GM12878 (cell line): ENCODE results near the gene ZNF180. TPM values are rescaled to one million over a fixed set of nuclear protein-coding genes. Genes with fewer than 3 reads are reported as not detected.

Source experiments
- ATAC-seq: fragments of 200-7000 bp; cut with Tn5 transposase; 3 replicates; pipeline ENCODE4 v1.9.1; 2020; ENCODE audit warnings: mild to moderate bottlenecking, moderate library complexity
- BruUV-seq: library from RNA; stranded (reverse); fragments of 400-500 nt; replicated peaks from 2 replicates; lab custom pipeline; 2021; lab: Mats Ljungman, UMichigan
- CTCF ChIA-PET: fragments of 300-600 bp; sonication (Branson Sonifier 250); formaldehyde crosslinking; extraction: SDS; loops from one replicate; lab custom pipeline; 2021; ENCODE audit warnings: inconsistent platforms; lab: Yijun Ruan, JAX
- POLR2A ChIA-PET: fragments of 350-600 bp; formaldehyde crosslinking; extraction: SDS; loops from one replicate; lab custom pipeline; 2021; ENCODE audit warnings: inconsistent platforms; lab: Charles Lee
- RAD21 ChIA-PET: fragments of 300-600 bp; sonication (Branson Sonifier 250); formaldehyde crosslinking; loops from one replicate; lab custom pipeline; 2023; ENCODE audit warnings: antibody characterized with exemption; ENCODE audit not compliant: unreplicated experiment; lab: Charles Lee
- SMC1A ChIA-PET: fragments of 300-600 bp; sonication (Branson Sonifier 250); formaldehyde crosslinking; loops from one replicate; lab custom pipeline; 2023; ENCODE audit not compliant: unreplicated experiment, uncharacterized antibody; lab: Charles Lee
- DNase-seq: peaks from one replicate; pipeline ENCODE4 v3.0.0-alpha.2; 2011; ENCODE audit warnings: low read depth, low spot score
- FAIRE-seq: peaks from 3 replicates; lab custom pipeline; 2011; peaks lifted over from hg19 to GRCh38; lab: Jason Lieb, UNC
- H2AFZ ChIP-seq: 2 replicates; pipeline ENCODE4 v1.6.0; 2011; ENCODE audit warnings: low read depth, low read length, control low read depth; ENCODE audit not compliant: control insufficient read depth
- H3K27ac ChIP-seq: 2 replicates; pipeline ENCODE4 v1.5.1; 2011; ENCODE audit warnings: control low read depth; ENCODE audit not compliant: control insufficient read depth, insufficient read depth
- H3K27me3 ChIP-seq, 2 experiments: replicated peaks in 1 of 2; 2 replicates each; pipeline versions ENCODE4 v1.6.0 to v1.6.1; 2011; ENCODE audit warnings: low read length in 1 of 2; ENCODE audit not compliant: control insufficient read depth in 2 of 2, insufficient read depth in 2 of 2
- H3K36me3 ChIP-seq, 2 experiments: 2 replicates each; pipeline ENCODE4 v1.5.1; 2011; ENCODE audit warnings: low read length in 1 of 2; ENCODE audit not compliant: control insufficient read depth in 2 of 2, insufficient read depth in 2 of 2
- H3K4me1 ChIP-seq: 2 replicates; pipeline ENCODE4 v1.6.1; 2011; ENCODE audit warnings: mild to moderate bottlenecking, low read length, moderate library complexity, mixed read lengths; ENCODE audit not compliant: control insufficient read depth, insufficient read depth
- H3K4me2 ChIP-seq: 2 replicates; pipeline ENCODE4 v1.6.0; 2011; ENCODE audit warnings: control low read depth; ENCODE audit not compliant: control insufficient read depth, insufficient read depth
- H3K4me3 ChIP-seq: fragments of 200-600 bp; sonication (generic); 2 replicates; pipeline ENCODE4 v1.5.1; 2016
- H3K79me2 ChIP-seq: 2 replicates; pipeline ENCODE4 v1.6.0; 2011; ENCODE audit warnings: low read length; ENCODE audit not compliant: control insufficient read depth, insufficient read depth
- H3K9ac ChIP-seq: 2 replicates; pipeline ENCODE4 v1.8.0; 2011; ENCODE audit warnings: low read length, control low read depth, mixed read lengths; ENCODE audit not compliant: control insufficient read depth, insufficient read depth
- H3K9me3 ChIP-seq: replicated peaks from 3 replicates; pipeline ENCODE4 v1.5.1; 2011; ENCODE audit warnings: mild to moderate bottlenecking, low read length; ENCODE audit not compliant: control insufficient read depth, insufficient read depth
- H4K20me1 ChIP-seq: 2 replicates; pipeline ENCODE4 v1.6.0; 2011; ENCODE audit not compliant: control insufficient read depth, insufficient read depth
- ATF7 ChIP-seq: fragments of 450-650 bp; IDR thresholded peaks from 2 replicates; pipeline ENCODE4 v1.6.1; 2016; ENCODE audit warnings: low read depth, mild to moderate bottlenecking
- BHLHE40 ChIP-seq, 2 experiments: fragments of 450-650 bp in 1 of 2; IDR thresholded peaks; 2 replicates each; pipeline ENCODE4 v1.6.1; 2011 to 2017; ENCODE audit warnings: low read depth in 2 of 2, borderline replicate concordance in 1 of 2, improper control_type of control experiment in 1 of 2, low read length in 1 of 2, mild to moderate bottlenecking in 1 of 2
- BMI1 ChIP-seq: fragments of 450-650 bp; IDR thresholded peaks from 2 replicates; pipeline ENCODE4 v1.6.1; 2016; ENCODE audit warnings: mild to moderate bottlenecking, moderate library complexity, borderline replicate concordance
- CTCF ChIP-seq, 3 experiments: IDR thresholded peaks in 2 of 3; conservative IDR thresholded peaks in 1 of 3; 2 replicates each; pipeline ENCODE4 v1.5.1; 2011; ENCODE audit warnings: low read depth in 3 of 3, low read length in 3 of 3, mild to moderate bottlenecking in 3 of 3, control low read depth in 2 of 3, moderate library complexity in 2 of 3, inconsistent platforms in 1 of 3, mixed read lengths in 1 of 3; ENCODE audit not compliant: control insufficient read depth in 2 of 3, insufficient read depth in 1 of 3; ENCODE audit errors: extremely low read depth in 1 of 3
- FOXK2 ChIP-seq: fragments of 450-650 bp; IDR thresholded peaks from 2 replicates; pipeline ENCODE4 v1.6.1; 2017; ENCODE audit warnings: mild to moderate bottlenecking, moderate library complexity
- MEF2B ChIP-seq: fragments of 450-650 bp; IDR thresholded peaks from 2 replicates; pipeline ENCODE4 v1.6.1; 2018; ENCODE audit warnings: mild to moderate bottlenecking, moderate library complexity; ENCODE audit not compliant: partially characterized antibody, poor library complexity, severe bottlenecking
- MLLT1 ChIP-seq: fragments of 450-650 bp; IDR thresholded peaks from 2 replicates; pipeline ENCODE4 v1.6.1; 2016; ENCODE audit warnings: mild to moderate bottlenecking
- SP1 ChIP-seq: IDR thresholded peaks from one replicate; pipeline ENCODE4 v1.6.1; 2011; ENCODE audit warnings: low read depth, low read length
- STAT3 ChIP-seq: IDR thresholded peaks from 2 replicates; pipeline ENCODE4 v1.6.1; 2011; ENCODE audit warnings: low read depth, low read length, improper control_type of control experiment
- USF2 ChIP-seq: IDR thresholded peaks from 2 replicates; pipeline ENCODE4 v1.6.1; 2011; ENCODE audit warnings: low read depth, low read length, improper control_type of control experiment, borderline replicate concordance
- WGBS: methylation state at CpG from one replicate; pipeline ENCODE4 v1.1.6; 2016; ENCODE audit warnings: low lambda C conversion rate; ENCODE audit not compliant: insufficient replicate concordance, insufficient coverage; ENCODE audit errors: missing lambda C conversion rate; 5-methylcytosine and 5-hydroxymethylcytosine counted together
- in situ Hi-C: fragments of 300-500 bp; cut with MboI; formaldehyde crosslinking; loops from 9 replicates; pipeline ENCODE4 v1.14.3; 2018; ENCODE audit warnings: mixed read lengths
- intact Hi-C: fragments of 100-400 bp; cut with micrococcal nuclease; formaldehyde crosslinking; loops from one replicate; pipeline ENCODE4 v1.14.2; 2022; ENCODE audit not compliant: unreplicated experiment
- polyA plus RNA-seq, 11 experiments: library from polyadenylated mRNA; depleted of rRNA in 4 of 11; unstranded in 6 of 11; stranded (reverse) in 5 of 11; fragments of >200 nt; fragmentation: Nextera tagmentation in 4 of 11; fragmentation: Illumina TruSeq in 1 of 11; extraction: Ambion mirVana in 4 of 11; extraction: Trizol in 1 of 11; gene quantifications; 1 replicate in 1 of 11; 2 replicates in 10 of 11; pipeline versions ENCODE4 v1.2.1 to v1.2.3, GENCODE V29; 2011 to 2016; ENCODE audit warnings: inconsistent platforms in 2 of 11, missing spikeins in 2 of 11, low read depth in 1 of 11
- total RNA-seq, 4 experiments: library from RNA; depleted of rRNA in 3 of 4; stranded (reverse); fragments of >200 nt in 3 of 4; fragmentation: Illumina TruSeq in 1 of 4; extraction: Trizol in 1 of 4; gene quantifications; 2 replicates each; pipeline versions ENCODE4 v1.2.1 to v1.2.3, GENCODE V29; 2013 to 2021

Gene ZNF180
- total and polyA plus RNA-seq, 10 of the 15 experiments (the other 5 are each of a cell fraction or from before 2014, with no cell fraction given): 1.6 to 9.0 (median 5.5) TPM

GRCh38 chr19:44515031-44515430, 14.7 kb upstream of the ZNF180 start:
- H3K79me2 ChIP-seq: no peaks in the 10 kb centered on the region
- BruUV-seq: no TSS peak
- DNase-seq (no peak), ATAC-seq (no peak), FAIRE-seq (no peak)
- no peak overlapping the region for H2AFZ ChIP-seq
- no peak overlapping the region for H3K9ac ChIP-seq
- ChIA-PET CTCF (interaction anchor here (1.0 kb wide), 1 partner anchor 15 kb away, joined by 3 read pairs; the partner anchor contains the start of gene ZNF180), POLR2A (no interaction called here), SMC1A (interaction anchor here (1.2 kb wide), 1 partner anchor 22 kb away, joined by 5 read pairs; no protein-coding TSS in a partner anchor), RAD21 (no interaction called here)
- 21% methylated on average over 3 of the region's 3 CpGs for WGBS
- H3K4me2 ChIP-seq: no peak overlapping the region
- no peak overlapping the region for H3K4me3 ChIP-seq
- no peaks in the 10 kb centered on the region for H3K4me1 ChIP-seq
- H3K36me3 ChIP-seq: no peaks in the 10 kb centered on the region
- no peak for TF ChIP-seq MLLT1
- no peak for TF ChIP-seq ATF7
- no peaks in the 10 kb centered on the region; the same call in 2 of the 3 replicates for H3K9me3 ChIP-seq
- H3K27ac ChIP-seq: no peak overlapping the region
- intact Hi-C loops: no loop called here
- in situ Hi-C loops: no loop called here
- H3K27me3 ChIP-seq: no peaks in the 10 kb centered on the region
- no peaks in the 10 kb centered on the region for H4K20me1 ChIP-seq

- H3K9ac ChIP-seq: no peak overlapping the region
- no peaks in the 10 kb centered on the region for H3K79me2 ChIP-seq
- intact Hi-C loops: no loop called here
- RAD21 ChIA-PET: no interaction called here
- POLR2A ChIA-PET: no interaction called here
- H3K4me2 ChIP-seq: no peak overlapping the region
- no peak overlapping the region for H2AFZ ChIP-seq
- H3K4me3 ChIP-seq: no peak overlapping the region
- SMC1A ChIA-PET: no interaction called here
- no peaks in the 10 kb centered on the region for H4K20me1 ChIP-seq
- CTCF ChIA-PET: interaction anchor here (0.6 kb wide), 1 partner anchor 767 kb away, joined by 3 read pairs; no protein-coding TSS in a partner anchor
- DNase-seq: no peak
- H3K27me3 ChIP-seq: no peaks in the 10 kb centered on the region
- WGBS: 10% methylated on average over 12 of the region's 12 CpGs
- no peaks in the 10 kb centered on the region; the same call in 2 of the 3 replicates for H3K9me3 ChIP-seq
- peak; percentile 38; the same call in 1 of the 3 replicates for ATAC-seq
- no peak for FAIRE-seq
- BruUV-seq: no TSS peak
- no peaks in the 10 kb centered on the region for H3K36me3 ChIP-seq
- H3K4me1 ChIP-seq: no peaks in the 10 kb centered on the region
- in situ Hi-C loops: no loop called here
- H3K27ac ChIP-seq: no peak overlapping the region
- TF ChIP-seq BMI1 (no peak), FOXK2 (no peak), MEF2B (no peak), CTCF (IDR thresholded peaks at IDR 0.05 in 2 of 3, conservative IDR thresholded peaks at IDR 0.05 in 1 of 3; ENCODE audit: control insufficient read depth in 2 of 3, extremely low read depth in 1 of 3, insufficient read depth in 1 of 3, low read depth in 3 of 3, low read length in 3 of 3) (peak; percentile 25 to 47 (median 27); a peak in 4 of 6 replicates), USF2 (no peak), STAT3 (no peak), SP1 (no peak), BHLHE40 (IDR thresholded peaks at IDR 0.05; ENCODE audit: borderline replicate concordance in 1 of 2, low read depth in 2 of 2, low read length in 1 of 2) (no peak)
These were observed 12.3 kb upstream of the ZNF180 start for GRCh38 chr19:44512326-44513298.
